Activated T-cell treated with anti-CD3 and anti-CD28 coated beads, Interleukin-2, amount 50 U/mL, for 72 hours (primary cell): ENCODE data around the gene DLGAP1. TPM values are rescaled to one million over a fixed set of nuclear protein-coding genes. Genes with fewer than 3 reads are reported as not detected.

Experiments
- ATAC-seq, 2 donors: fragments of 150-1000 bp; cut with Tn5 transposase; replicated peaks in 1 of 2; 2 replicates each; pipeline ENCODE4 v1.10.0; 2021; ENCODE audit warnings: moderate library complexity in 2 of 2, mild to moderate bottlenecking in 1 of 2
- DNase-seq, 2 donors: peaks; one replicate each; pipeline ENCODE4 v3.0.0; 2021 to 2022; ENCODE audit warnings: mixed read lengths in 1 of 2
- H3K27ac Mint-ChIP-seq: one replicate; pipeline ENCODE4 v1.8.0; 2022; ENCODE audit warnings: mild to moderate bottlenecking, moderate library complexity, mixed read lengths
- H3K27me3 Mint-ChIP-seq: one replicate; pipeline ENCODE4 v1.8.0; 2022; ENCODE audit warnings: low read depth, mixed read lengths
- H3K36me3 Mint-ChIP-seq, 2 donors: one replicate each; pipeline ENCODE4 v1.8.0; 2022; ENCODE audit warnings: mixed read lengths in 2 of 2, mild to moderate bottlenecking in 1 of 2; ENCODE audit not compliant: insufficient read depth in 2 of 2
- H3K4me1 Mint-ChIP-seq: one replicate; pipeline ENCODE4 v1.8.0; 2022; ENCODE audit warnings: low read depth, mixed read lengths
- H3K4me3 Mint-ChIP-seq, 2 donors: one replicate each; pipeline ENCODE4 v1.8.0; 2022; ENCODE audit warnings: mild to moderate bottlenecking in 2 of 2, mixed read lengths in 2 of 2, moderate library complexity in 2 of 2
- H3K9me3 Mint-ChIP-seq, 2 donors: one replicate each; pipeline ENCODE4 v1.8.0; 2022; ENCODE audit warnings: mixed read lengths in 2 of 2
- total RNA-seq, 2 donors: library from RNA; stranded (reverse); gene quantifications; one replicate each; pipeline ENCODE4 v1.2.3, GENCODE V29; 2022

Gene DLGAP1
- total RNA-seq, 2 donors from 2014 or later: 0.17 to 0.51 TPM

DNA sequence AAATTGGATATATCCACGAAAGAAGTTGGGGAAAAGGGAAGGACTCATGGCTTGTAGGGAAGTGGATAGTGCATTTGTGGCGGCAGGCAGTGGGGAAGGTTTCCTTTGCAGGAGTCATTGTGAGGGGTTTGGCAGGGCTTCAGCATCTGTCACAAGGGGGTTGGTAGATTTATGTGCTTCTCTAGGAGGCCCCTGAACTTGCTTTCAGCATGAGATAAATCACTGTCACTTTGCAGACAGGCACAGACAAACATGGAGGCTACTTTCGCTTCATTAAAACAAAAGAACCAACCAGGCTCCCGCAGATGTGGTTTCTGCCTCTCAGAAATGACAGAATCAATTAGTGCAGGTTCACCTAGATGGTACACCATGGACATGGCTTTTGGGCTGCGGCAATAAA, 664.4 kb downstream of the DLGAP1 start:
- Mint-ChIP-seq H3K36me3 (no peaks in the 10 kb centered on the region), H3K9me3 (no peaks in the 10 kb centered on the region), H3K4me1 (peaks cover 5% of the 10 kb centered on the region), H3K27me3 (peaks cover 26% of the 10 kb centered on the region), H3K27ac (no peak overlapping the region), H3K4me3 (no peak overlapping the region)
- DNase-seq (no peak), ATAC-seq (no peak)

DNA sequence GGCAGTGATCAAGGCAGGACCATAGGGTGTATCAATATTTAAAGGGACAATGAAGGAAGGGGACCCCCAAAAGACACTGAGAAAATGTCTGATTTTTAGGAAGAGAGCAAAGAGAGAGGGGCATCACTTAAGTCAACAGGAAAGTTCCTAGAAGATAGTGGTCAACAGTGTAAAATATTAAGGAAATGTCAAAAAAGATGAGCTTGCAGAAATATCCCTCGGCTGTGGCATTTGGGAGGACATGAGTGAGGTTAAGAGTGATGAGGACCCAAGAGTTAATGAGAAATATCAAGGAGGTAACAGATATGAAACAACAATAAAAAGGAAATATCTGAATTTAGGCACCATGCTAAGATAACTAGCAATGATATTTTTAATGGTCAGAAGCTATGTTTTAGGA, 665.6 kb downstream of the DLGAP1 start:
- Mint-ChIP-seq H3K4me3 (no peak overlapping the region), H3K36me3 (no peaks in the 10 kb centered on the region), H3K27ac (no peak overlapping the region), H3K9me3 (peaks cover 0 to 3% of the 10 kb centered on the region in 2 donors), H3K4me1 (peaks cover 3% of the 10 kb centered on the region), H3K27me3 (peaks cover 26% of the 10 kb centered on the region)
- no peak for ATAC-seq
- DNase-seq: no peak

DNA sequence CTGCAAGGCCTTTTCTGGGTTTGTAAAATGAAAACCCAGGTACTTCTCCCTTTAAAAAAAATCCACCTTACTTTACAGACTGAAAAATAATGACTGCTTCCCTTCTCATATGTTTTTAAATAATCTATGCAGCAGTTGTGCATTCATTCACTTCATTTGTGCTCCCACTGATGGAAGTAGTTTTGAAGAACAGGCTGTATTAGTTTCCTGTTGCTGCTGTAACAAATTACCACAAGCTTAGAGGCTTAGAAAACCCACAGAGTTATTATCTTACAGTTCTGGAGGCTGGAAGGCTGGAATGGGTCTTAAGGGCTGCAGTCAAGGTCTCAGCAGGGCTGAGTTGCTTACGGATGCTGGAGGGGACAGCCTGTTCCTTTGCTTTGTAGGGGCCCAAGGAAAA, 670.2 kb downstream of the DLGAP1 start:
- no peak overlapping the region for H3K4me3 Mint-ChIP-seq
- no peak for DNase-seq
- H3K36me3 Mint-ChIP-seq: no peaks in the 10 kb centered on the region
- ATAC-seq: no peak
- H3K27me3 Mint-ChIP-seq: peaks cover 14% of the 10 kb centered on the region
- no peaks in the 10 kb centered on the region for H3K4me1 Mint-ChIP-seq
- no peak overlapping the region for H3K27ac Mint-ChIP-seq
- peaks cover 0 to 3% of the 10 kb centered on the region in 2 donors for H3K9me3 Mint-ChIP-seq

DNA sequence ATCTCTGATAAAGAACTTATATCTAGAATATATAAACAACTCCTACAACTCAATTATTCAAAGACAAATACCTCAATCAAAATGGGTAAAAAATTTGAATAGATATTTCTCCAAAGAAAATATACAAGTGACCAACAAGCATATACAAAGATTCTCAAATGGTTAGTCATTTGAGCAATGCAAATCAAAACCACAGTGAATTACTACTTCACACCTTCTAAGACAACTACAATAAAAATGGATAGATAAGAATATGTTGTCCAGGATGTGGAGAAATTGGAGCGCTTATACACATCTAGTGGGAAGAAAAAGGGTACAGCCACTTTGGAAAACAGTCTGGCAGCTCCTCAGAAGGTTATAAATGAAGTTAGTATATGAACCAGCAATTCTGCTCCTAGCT, 672.2 kb downstream of the DLGAP1 start:
- H3K27ac Mint-ChIP-seq: no peak overlapping the region
- DNase-seq (no peak), ATAC-seq (no peak)
- no peaks in the 10 kb centered on the region for H3K36me3 Mint-ChIP-seq
- H3K27me3 Mint-ChIP-seq: peaks cover 2% of the 10 kb centered on the region
- no peaks in the 10 kb centered on the region for H3K4me1 Mint-ChIP-seq
- no peak overlapping the region for H3K4me3 Mint-ChIP-seq
- H3K9me3 Mint-ChIP-seq: peaks cover 0 to 3% of the 10 kb centered on the region in 2 donors

DNA sequence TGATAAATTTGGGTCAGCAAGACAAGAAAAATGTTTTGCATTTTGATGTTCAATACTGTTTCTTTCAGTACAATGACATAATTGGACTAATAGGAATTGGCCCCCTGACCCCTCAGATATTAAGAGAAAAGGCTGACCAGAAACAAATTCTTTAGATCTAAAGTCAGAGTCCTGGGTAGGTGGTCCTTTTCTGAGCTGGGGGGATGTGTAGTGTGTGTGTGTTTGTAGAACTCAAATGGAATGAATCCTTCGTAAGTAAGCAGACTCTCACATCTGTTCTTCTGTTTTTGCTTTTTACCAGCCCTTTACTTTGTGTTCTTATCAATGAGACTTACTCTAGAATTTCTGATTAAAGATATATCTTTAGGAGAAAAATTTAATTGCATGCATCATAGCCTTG, 677.4 kb downstream of the DLGAP1 start:
- H3K4me3 Mint-ChIP-seq: no peak overlapping the region
- no peak for ATAC-seq
- no peak overlapping the region for H3K27ac Mint-ChIP-seq
- DNase-seq: no peak
- no peaks in the 10 kb centered on the region for H3K9me3 Mint-ChIP-seq
- no peaks in the 10 kb centered on the region for H3K4me1 Mint-ChIP-seq
- H3K27me3 Mint-ChIP-seq: no peaks in the 10 kb centered on the region
- no peaks in the 10 kb centered on the region for H3K36me3 Mint-ChIP-seq

DNA sequence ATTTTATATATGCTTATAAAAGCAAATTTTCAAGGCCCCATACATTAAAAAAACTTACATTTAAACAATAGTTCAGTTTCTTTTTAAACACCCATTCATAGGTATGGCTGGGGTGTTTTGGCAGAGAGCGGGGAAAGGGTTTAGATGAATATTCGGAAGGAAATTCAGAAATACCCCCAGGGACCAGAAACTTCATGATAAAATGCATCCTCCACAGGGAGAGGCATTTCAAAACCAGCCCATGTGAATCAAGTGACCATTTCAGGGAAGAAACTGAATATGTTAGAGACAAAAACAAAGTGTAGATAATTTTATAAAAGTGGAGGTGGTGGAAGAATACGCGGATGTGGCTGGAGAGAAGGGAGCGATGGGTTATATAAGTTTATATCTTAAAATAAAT, 678.0 kb downstream of the DLGAP1 start:
- no peak overlapping the region for H3K4me3 Mint-ChIP-seq
- no peaks in the 10 kb centered on the region for H3K36me3 Mint-ChIP-seq
- H3K4me1 Mint-ChIP-seq: peaks cover 3% of the 10 kb centered on the region
- ATAC-seq (no peak), DNase-seq (no peak)
- no peaks in the 10 kb centered on the region for H3K9me3 Mint-ChIP-seq
- no peak overlapping the region for H3K27ac Mint-ChIP-seq
- H3K27me3 Mint-ChIP-seq: peaks cover 5% of the 10 kb centered on the region

DNA sequence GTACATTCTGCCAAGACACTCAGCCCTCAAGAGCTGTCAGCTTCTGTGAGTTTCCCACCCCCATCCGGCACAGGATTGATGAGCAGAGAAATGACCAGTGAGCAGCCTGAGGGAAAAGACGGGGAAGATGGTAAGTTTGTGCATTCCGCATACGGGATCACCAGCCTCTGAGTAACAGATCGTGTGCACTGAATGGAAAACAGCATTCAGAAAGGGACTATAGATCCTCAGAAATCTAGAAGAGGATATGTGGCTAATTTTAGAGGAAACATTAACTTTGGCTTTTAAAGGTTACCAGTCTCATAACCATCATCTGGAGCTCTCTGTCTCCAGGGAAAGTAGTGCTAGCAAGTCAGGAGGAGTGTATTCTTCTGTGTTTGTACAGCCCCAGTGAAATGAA, 679.1 kb downstream of the DLGAP1 start:
- Mint-ChIP-seq H3K36me3 (no peaks in the 10 kb centered on the region), H3K27ac (no peak overlapping the region), H3K4me1 (peaks cover 13% of the 10 kb centered on the region), H3K4me3 (no peak overlapping the region), H3K9me3 (no peaks in the 10 kb centered on the region), H3K27me3 (peaks cover 15% of the 10 kb centered on the region)
- no peak for DNase-seq
- ATAC-seq: no peak

DNA sequence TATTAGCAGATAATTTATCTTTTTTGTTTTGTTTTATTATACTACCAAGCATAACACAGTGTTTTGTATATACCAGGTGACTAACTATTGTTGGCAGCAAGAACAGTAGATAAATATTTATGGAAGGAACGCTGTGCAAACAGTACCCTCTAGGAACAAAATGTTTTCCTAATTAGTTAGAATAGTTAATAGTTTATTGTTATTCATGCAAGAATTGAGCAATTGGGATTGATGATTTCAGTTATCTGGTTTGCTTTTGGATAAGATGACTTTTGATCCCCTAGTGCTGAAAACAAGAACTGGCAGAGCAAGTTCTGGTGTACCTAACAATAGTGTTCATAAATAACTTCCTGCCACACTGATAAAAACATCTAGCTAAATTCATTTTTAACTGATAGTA, 681.8 kb downstream of the DLGAP1 start:
- peaks cover 24% of the 10 kb centered on the region for H3K27me3 Mint-ChIP-seq
- no peaks in the 10 kb centered on the region for H3K36me3 Mint-ChIP-seq

DNA sequence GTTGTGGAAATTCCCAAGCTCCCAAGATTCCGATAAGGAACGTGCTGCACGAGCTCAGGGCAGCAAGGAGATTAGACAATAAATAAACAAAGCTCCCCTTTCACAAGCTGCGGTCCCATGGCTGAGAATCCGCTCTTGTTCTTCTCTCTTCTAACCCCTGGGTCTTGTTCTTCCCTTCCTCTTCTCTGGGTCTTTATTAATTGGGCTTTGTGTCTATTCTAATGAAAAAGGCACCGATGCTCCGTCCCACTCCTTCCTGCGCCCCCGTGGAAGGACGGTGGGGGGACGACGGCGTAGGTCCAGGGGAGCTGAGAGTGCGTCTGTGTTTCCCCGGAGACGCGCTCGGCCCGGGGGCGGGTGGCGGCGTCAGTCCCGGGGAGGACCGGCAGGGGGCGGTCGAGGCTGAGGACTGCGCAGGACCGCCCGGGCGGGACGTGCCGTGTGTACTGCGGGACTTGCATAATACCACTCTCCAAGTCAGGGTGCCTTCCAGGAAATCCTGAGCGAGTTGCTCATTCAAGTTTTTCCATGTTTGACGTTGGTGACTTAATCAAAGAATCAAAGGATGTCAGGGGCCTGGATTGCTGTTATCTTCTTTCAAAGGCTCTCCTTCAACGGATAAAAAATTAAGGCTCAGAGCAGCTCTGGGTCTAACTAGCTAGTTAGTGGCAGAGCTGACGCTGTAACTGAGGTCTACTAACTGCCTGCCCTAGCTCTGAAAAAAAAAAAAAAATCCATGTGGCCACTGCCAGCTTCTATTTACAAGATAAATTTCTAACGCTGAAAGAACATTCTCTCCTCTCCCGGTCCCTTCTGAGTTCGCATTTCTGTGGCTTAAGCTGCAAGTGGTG, 683.8 kb downstream of the DLGAP1 start:
- no peak overlapping the region for H3K27ac Mint-ChIP-seq
- no peaks in the 10 kb centered on the region for H3K9me3 Mint-ChIP-seq
- DNase-seq (peak; percentile 81 to 93), ATAC-seq (peak; percentile 98 to 99)
- H3K36me3 Mint-ChIP-seq: no peaks in the 10 kb centered on the region
- H3K4me3 Mint-ChIP-seq: peak overlapping the region; percentile 75 to 80
- H3K27me3 Mint-ChIP-seq: peaks cover 44% of the 10 kb centered on the region
- peaks cover 14% of the 10 kb centered on the region for H3K4me1 Mint-ChIP-seq

More for the DNA sequence above, 681.8 kb downstream of the DLGAP1 start:
- Mint-ChIP-seq H3K4me1 (peaks cover 14% of the 10 kb centered on the region), H3K9me3 (no peaks in the 10 kb centered on the region), H3K4me3 (no peak overlapping the region), H3K27ac (no peak overlapping the region)
- ATAC-seq (no peak), DNase-seq (no peak)

DNA sequence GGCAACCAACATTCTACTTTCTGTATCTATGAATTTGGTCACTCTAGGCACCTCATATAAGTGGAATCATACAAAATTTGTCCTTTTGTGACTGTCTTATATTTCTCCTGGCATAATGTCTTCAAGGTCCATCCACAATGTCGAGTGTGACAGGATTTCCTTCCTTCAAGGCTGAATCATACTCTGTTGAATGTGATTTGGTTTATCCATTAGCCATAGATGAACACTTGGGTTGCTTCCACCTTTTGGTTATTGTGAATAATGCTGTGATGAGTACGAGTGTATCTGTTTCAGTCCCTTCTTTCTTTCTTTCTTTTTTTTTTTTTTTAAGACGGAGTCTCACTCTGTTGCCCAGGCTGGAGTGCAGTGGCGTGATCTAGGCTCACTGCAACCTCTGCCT, 693.8 kb downstream of the DLGAP1 start:
- Mint-ChIP-seq H3K27ac (no peak overlapping the region), H3K4me3 (no peak overlapping the region), H3K9me3 (peaks cover 1 to 2% of the 10 kb centered on the region in 2 donors), H3K4me1 (no peaks in the 10 kb centered on the region), H3K36me3 (peaks cover 0 to 2% of the 10 kb centered on the region in 2 donors), H3K27me3 (peaks cover 6% of the 10 kb centered on the region)
- ATAC-seq: no peak
- no peak for DNase-seq

DNA sequence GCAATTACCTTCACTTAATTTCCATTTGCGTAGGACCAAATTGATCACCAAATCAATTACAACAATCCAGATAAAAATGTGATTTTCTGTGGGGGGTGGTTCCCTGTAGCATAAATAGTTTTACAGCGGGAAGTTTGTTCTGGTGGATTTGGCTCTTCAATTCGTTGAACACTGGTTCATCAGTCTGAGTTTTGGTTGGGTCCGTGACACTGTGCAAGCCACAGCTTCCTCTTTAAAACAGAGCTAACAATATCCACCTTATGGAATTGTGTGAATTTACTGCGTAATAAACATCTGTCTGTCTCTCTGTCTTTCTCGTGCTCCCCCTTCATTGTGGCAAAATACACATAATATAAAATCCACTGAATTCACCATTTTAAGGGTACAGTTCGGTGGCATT, 694.4 kb downstream of the DLGAP1 start:
- Mint-ChIP-seq H3K4me1 (no peaks in the 10 kb centered on the region), H3K36me3 (peaks cover 0 to 2% of the 10 kb centered on the region in 2 donors), H3K9me3 (peaks cover 1 to 2% of the 10 kb centered on the region in 2 donors), H3K27ac (no peak overlapping the region), H3K27me3 (peaks cover 5% of the 10 kb centered on the region), H3K4me3 (no peak overlapping the region)
- ATAC-seq: no peak
- no peak for DNase-seq

DNA sequence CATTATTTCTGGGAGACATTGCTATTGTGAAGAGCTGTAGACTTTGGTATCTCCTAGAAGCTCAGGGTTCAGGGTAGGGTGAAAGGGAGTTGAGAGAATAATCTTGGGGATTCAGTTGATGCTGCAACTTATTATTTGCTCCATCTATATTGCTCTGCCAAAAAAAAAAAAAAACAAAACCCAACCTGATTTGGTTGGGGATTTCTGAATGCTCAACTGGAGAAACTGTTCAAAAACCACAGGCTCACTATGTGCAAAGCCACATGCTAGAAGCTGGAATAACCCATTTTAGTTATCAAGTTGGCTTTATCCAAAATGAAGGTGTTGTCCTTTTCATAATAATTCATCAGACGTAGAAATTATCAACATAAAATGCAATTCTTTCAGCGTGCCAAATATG, 696.0 kb downstream of the DLGAP1 start:
- Mint-ChIP-seq H3K4me3 (no peak overlapping the region), H3K27me3 (no peaks in the 10 kb centered on the region), H3K27ac (no peak overlapping the region), H3K4me1 (no peaks in the 10 kb centered on the region), H3K36me3 (no peaks in the 10 kb centered on the region), H3K9me3 (no peaks in the 10 kb centered on the region)
- ATAC-seq (no peak), DNase-seq (no peak)

DNA sequence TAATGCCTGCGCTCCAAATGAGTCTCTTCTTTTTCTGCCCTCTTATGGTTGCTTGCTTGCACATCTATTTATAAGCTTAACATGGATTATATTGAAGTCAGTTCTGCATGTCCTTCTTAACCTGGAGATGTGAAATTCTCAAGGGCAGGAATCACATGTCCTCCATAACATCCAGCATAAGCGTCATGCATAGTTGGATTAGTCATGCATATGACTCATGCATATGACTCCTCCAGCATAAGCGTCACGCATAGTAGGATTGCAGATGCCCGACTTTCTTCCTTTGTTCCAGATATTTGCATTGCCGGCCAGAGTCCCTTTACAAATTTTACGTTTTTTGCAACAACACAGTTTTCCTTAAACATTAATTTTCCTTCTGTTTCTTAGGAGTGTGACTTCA, 696.6 kb downstream of the DLGAP1 start:
- no peaks in the 10 kb centered on the region for H3K9me3 Mint-ChIP-seq
- ATAC-seq (no peak), DNase-seq (no peak)
- H3K36me3 Mint-ChIP-seq: no peaks in the 10 kb centered on the region
- no peak overlapping the region for H3K4me3 Mint-ChIP-seq
- no peaks in the 10 kb centered on the region for H3K4me1 Mint-ChIP-seq
- no peak overlapping the region for H3K27ac Mint-ChIP-seq
- H3K27me3 Mint-ChIP-seq: no peaks in the 10 kb centered on the region

DNA sequence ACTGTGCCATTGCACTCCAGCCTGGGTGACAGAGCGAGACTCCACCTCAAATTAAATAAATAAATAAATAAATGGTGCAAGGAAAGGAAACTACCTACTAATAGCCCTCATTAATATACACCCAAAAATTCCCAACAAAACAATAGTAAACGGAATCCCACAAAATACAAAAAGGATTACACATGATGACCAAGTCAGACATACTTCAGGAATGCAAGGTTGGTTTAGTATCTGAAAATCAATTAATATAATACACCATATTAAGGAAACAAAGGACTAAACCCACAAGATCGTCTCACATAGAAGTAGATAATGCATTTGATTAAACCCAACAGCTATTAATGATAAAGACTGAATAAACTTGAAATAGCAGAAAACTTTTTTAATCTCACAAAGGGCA, 697.7 kb downstream of the DLGAP1 start:
- Mint-ChIP-seq H3K27me3 (no peaks in the 10 kb centered on the region), H3K4me1 (no peaks in the 10 kb centered on the region), H3K27ac (no peak overlapping the region), H3K9me3 (no peaks in the 10 kb centered on the region), H3K4me3 (no peak overlapping the region), H3K36me3 (no peaks in the 10 kb centered on the region)
- ATAC-seq: no peak
- no peak for DNase-seq
